HG02884 (cell line): ENCODE data around the gene POM121L2.

Source experiments
- ATAC-seq: cut with Tn5 transposase; IDR thresholded peaks from one replicate; pipeline ENCODE4 v1.9.1; 2021; ENCODE audit warnings: mild to moderate bottlenecking, moderate library complexity; ENCODE audit not compliant: unreplicated experiment

Gene POM121L2

DNA sequence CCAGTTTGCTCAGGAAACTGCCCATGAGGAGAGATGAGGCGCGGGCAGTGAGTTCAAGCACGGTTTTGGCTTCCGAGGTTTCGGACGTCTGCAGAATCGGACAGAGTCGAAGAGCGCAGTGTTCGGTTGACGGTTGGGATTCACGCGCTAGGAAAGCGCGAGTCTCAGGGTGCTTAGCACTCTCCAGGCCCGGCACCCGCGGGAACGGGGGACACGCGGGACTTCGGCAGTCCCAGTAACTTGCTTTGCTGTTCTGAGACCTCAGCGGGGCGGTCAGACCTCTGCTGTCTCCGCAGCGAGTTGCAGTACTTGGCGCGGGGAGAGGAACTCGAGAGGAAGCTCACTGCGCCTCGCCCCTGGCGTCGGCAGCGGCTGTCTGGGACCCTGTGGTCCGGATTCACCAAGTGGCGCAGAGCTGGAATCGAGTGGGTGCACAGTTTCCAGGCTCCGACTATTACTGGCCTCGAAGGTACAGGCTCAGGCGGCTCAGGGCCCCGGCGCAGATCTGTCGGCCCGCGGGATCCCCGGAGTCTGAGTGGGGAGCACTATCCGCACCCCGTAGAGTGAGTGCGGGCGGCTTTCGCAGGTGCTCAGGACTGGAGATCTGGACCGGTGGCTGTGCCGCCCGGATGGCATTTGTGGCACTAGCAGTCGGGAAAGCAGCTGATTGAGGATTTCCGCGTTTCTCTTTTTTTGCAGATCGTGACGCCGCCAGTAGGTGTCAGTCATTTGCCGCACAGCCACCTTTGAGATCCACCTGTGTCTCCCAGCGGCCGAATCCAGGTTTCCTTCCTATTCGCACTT is at the start of gene POM121L2:
TSS of gene POM121L2 (minus strand) at position 128 of the 804 bp plus-strand sequence. CDS start at position 25, 103 bp downstream.
- peak; percentile 80 for ATAC-seq

DNA sequence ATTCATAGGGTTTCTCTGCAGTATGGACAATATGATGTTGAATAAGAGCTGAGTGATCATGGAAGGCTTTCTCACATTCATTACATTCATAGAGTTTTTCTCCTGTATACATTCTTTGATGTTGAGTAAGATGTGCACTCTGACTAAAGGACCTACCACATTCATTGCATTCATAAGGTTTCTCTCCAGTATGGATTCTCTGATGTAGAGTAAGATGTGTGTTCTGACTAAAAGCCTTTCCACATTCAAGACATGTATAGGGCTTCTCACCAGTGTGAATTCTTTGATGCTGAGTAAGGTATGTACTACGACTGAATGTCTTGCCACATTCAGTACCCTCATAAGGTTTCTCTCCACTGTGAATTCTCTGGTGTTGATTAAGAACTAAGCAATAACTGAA is 47.2 kb upstream of the POM121L2 start:
- ATAC-seq: no peak

DNA sequence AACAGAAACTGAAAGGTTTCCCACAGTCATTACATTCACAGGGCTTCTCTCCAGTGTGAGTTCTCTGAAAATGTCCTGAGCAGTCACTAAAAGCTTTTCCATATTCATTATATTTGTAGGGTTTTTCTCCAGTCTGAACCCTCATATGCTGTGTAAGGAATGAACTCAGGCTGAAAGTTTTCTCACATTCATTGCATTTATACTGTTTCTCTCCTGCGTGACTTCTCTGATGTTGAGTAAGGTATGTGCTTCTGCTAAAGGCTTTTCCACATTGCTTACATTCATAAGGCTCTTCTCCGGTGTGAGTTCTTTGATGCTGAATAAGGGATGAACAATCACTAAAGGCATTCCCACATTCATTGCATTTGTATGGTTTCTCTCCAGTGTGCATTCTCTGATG is 46.7 kb upstream of the POM121L2 start:
- no peak for ATAC-seq

DNA sequence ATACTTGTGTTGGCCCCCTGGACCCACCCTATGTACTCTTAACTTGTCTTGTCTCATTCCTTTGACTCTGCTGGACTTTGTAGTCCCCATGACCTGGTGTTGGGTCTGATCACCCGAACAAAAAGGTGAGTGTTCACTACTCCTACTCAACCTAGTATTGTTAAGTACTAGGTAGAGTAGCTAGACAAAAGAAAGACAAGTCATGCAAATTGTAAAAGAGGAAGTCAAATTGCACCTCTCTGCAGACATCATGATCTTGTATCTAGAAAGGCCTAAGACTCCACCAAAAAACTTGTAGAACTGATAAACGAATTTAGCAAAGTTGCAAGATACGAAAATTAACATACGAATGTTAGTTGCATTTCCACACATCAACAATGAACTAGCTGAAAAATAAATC is 40.8 kb upstream of the POM121L2 start:
- no peak for ATAC-seq

DNA sequence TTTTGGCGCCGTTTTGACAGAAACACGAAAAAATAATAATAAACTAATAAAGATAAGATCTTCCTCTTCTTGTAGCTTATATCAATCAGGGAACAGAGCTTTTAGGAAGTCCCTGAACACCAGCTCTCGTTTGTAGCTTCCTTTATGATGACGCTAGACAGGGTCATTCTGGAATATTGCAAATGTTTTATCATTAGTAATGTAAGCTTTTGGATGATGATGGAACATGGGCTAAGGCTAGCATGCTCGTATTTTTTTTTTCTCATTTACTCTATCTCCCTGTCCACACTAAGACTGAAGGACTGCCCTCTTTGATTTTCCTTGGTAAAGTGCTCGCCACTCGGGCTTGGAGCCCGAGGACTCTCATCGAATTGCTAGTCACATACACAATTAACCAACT is 22.1 kb upstream of the POM121L2 start:
- no peak for ATAC-seq

DNA sequence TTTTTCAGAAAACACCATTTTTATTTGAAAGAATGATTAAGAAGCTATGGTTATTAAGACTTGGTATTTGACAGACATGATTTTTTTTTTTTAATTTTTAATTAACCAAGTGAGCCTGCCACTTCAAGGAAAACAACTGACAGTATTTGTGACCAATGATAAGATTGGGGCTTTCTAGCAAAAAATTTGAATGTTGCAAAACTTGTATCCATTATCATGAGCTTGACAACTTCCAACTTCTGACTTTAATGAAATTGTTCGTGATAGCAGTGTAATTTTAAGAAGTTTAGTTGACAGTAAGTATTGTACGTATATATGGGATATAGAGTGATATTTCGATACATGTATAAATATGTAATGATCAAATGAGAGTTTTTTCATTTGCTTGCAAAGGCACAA is 21.6 kb upstream of the POM121L2 start:
- no peak for ATAC-seq

DNA sequence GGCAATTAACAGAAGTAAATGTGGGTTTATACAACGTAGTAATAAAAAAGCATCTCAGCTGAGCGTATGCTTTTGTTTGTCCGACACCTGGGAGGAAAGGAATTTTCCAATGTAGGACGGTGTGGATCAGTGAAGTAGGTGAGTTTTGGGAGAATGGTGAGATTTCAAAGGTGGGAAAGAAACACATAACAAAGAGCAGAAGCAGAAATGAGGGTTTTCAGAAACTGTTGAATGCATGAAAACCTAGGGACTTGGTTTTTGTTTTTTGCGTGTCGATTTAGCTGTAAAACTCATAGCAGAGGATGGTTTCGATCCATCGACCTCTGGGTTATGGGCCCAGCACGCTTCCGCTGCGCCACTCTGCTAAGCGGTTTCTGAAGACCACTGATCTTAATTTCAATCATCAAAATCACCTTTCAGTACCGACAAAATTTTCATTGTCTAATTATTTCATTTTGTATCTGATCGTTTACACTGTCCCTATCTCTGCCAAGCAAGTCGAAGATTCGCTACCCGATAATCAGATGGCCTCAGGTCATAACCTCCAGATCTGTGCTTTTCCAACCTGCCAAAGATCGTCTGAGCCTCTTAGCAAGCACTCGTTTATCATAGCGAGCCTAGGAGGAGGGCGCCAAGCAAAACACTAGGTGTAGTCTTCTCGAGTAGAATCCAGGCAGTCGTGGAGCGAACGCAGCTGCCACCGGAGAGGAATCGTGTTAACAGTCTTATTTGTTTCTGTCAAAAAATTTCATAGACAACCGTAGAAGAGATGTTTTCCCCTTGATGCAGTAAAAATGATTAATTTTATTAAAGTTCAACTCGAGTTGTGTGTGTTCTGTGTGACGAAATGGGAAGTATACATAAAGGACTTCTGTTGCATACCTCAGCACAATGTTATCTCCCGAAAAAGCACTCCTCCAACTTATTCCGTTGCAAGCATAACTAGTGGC is 20.9 kb upstream of the POM121L2 start:
- no peak for ATAC-seq

DNA sequence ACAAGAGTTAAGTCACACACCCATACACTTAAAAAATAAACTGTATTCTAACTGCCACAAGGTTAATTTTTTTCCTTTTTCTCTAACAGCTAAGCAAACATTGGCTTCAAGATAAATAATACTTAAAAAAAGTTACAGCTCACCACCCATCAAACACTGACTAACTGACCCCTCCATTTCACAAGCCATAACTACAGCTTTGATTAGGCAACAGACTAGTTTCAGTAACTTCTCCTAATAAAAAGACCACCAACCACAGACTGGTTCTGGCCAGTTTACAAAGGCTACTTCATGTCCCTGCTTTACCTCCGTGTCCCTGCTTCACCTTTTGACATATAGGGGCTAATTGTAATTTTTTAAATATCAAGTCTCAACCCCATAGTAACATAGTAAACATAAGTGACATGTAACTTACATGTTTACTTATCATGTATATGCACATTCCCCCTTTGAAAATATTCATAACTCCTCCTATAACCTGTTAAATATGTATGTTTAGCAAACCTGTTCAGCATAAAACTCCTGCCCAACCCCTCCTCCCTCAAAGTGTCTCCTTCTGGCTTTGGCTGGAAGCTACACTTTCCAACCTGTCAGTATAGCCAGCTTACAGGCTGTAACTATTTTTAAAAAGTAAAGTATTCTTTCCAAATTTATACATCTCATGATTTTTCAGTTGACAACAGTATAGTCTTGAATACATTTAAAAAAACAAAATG is 15.1 kb upstream of the POM121L2 start:
- ATAC-seq: no peak

DNA sequence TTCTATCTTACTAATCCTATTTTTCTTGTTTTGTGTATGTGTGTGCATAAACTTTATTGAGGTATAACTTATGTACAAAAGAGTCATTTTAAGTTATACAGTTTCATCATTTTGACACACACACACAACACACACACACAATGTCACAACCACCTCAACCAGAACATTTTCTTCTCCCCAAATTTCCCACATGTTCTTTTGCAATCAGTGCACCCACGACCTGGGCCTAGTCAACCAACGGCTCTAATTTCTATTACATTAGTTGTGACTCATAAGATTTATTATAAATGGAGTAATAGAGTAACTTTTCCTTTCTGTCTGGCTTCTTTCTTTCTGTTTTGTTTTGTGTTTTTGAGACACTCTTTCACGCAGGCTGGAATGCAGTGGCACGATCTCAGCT is 9.8 kb upstream of the POM121L2 start:
- ATAC-seq: no peak

DNA sequence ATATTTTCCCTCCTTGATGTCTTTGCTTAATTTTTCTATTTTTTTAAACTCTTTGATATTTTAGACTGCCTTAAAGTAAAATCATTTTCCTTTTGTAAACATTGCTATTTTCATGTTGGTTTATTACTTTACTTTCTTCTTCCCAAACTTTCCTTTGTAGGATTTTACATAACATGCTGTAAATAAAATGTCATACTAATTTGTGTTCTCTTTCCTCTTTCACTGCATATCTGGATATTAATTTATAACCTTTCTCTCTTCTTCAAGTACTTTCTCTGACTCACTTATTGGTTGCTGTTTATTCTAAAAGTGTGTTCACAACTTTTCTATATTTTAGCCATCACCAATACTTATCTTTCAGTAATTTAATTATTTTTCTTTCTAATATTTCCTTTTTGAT is 9.3 kb upstream of the POM121L2 start:
- ATAC-seq: no peak

DNA sequence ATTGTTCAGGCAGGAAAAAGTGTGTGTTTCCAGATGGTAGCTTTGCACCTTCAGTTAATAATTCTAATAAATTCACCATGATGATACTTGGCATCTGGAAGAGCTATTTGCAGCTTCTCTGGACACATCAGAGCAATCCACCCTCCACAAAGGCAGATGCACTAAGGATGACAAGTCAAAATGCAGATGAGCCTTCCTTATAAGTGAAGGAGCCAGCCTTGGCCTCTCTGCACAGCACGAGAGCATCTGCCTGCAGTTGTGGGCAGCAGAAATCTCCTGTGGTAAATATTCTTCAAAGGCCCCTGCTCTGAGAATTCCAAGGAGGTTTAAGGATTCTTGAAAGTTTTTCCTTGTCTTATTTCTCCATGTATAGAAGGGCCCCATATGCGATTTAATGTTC is 6.9 kb upstream of the POM121L2 start:
- ATAC-seq: no peak

DNA sequence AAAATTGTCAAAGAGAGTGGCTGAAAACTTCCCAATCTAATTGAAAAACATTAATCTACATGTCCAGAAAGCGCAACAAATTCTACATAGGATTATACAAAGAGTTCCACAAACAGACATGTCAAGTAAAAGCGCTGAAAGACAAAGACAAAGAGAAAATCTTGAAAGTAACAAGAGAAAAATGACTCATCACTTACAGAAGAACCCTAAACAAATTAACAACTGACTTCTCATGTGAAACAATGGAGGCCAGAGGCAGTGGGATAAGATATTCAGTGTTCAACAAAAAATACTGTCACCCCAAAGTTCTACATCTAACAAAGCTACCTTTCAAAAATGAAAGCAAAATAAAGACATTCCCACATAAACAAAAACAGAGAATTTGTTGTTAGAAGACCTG is 2.0 kb upstream of the POM121L2 start:
- ATAC-seq: no peak

DNA sequence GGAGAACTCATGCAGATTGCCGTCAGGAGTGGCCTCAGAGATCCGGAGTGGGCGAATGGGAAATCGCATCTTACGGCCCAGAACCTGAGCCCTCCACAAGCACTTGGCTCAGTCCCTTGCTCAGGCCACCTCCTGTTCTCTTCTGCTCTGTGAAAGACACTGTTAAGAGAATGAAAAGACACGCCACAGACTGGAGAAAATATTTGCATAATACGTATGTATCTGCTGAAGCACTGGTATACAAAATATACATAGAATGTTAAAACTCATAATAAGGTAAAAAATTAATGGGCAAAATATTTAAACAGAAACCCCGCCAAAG is 838 bp upstream of the POM121L2 start:
- peak; percentile 31 for ATAC-seq

DNA sequence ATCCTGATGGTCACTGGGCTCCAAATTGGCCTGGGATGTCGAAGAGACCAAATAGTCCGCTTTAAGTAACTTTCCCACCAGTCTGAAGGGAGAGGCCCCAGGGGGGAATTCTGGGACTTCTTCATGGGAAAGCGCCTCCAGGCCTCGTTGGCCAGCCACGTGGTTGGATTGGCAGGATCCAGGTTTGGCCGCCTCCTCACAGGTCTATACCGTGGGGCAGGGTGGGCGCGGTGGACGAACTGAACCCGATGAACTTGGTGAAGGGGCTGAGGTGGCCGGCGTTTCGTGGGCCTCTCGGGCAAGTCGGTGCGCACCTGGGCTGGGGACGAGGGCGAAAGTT is 297 bp downstream of the POM121L2 start:
- ATAC-seq: no peak

DNA sequence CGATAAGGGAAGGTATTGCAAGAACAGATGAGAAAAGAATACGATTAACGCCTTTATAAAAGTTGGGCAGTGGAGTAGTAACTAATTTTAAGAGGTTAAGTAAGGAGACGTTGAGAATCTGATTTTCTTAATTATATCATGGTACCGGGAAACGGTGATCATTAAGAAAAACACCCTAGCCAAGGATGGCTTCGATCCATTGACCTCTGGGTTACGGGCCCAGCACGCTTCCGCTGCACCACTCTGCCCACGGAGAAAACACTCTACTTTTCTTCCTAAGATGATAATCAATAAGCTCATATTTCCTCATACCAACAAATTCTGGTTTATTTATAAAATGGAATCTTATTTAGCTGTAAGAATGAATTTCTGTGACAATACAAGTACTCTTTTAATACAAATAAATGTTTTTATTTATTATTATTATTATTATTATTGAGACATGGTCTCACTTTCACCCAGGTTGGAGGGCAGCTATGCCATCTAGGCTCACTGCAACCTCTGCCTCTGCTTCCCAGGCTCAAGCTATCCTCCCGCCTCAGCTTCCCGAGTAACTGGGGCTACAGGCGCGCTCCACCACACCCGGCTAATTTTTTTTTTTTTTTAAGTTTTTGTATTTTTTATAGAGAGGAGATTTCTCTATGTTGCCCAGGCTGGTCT is 8.3 kb downstream of the POM121L2 start:
- no peak for ATAC-seq

DNA sequence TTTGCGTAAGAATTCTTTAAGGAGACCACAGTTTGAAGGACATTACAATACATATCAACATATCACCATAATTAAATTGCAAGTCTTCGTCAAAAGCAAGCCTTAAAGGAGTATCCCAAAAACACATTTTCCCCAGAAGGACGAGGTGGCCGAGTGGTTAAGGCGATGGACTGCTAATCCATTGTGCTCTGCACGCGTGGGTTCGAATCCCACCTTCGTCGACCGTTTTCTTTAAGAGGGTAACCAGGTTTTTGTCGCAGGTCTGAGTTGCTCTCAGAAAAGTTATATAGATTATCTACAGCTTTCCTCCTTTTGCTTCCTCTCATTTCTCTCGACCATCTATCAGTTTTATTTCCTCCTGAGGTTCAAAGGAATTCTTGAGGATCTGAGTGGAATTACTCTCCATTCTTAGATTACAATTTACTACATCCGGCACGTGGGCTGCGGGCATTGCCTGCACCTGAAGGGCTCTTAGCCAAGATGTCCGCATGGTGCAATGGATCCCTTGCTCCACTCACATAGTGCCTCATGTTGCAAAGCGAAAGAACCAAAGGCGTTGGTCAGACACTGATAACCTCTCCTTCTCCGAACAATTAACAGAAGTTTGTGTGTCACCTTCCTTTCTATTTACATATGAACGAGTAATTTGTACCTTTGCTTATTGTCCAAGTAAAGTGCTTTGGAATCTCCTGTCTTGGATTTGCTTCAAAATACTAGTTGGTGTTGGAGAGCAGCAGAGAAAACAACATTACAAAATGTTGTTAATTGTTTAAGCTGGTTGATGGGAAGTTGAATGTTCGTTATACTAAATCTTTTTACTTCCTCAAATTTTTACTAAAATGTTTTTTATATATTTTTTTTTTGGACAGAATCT is 14.0 kb downstream of the POM121L2 start:
- ATAC-seq: no peak

DNA sequence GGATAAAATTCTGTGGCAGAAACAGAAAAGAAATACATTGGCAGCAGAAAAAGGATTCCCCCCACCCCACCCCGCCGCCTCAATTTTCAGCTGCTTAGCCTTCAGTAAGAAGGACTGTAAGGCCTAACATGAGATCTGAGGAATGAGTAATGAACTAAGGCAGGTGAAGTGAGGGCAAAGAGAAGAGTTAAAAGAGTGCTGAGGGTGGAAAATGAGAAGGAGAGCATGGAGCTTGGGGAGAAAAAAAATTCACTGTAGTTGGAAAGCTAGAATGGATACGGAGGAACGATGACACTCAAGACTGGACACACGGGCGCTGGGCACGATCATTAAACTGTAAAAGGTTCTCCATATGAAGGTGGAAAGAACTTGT is 14.6 kb downstream of the POM121L2 start:
- ATAC-seq: no peak

DNA sequence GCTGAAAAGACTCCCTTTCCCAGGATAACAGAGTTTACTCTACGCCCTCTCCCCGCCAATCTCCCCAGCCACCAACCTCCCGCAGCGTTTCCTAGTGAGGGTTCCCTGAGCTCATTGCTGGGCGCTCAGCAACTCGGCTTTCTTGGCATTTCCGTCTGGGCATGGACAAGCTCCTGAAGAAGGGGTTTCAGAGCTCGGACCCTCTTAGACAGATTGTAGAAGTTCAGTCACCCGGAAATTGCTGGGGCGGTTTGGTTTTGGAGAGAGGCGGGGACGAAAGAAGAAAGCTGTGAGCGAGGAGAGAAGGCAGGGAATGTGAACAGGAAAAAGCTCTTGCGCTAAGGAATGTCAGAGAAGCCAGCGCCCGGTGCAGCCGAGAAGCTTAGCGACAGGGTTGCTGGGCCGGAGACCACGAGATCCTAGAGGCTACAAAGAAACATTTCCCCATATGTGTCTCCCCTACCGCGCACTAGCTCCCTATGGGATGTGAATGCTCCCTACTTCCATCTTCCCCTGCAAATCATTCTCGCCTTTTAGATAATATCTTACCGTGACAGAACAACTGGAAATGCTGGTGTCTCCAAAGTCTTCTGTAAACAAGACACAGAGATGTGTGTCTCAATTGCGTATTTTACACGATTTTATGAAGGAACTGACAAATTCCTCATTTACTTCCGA is 15.8 kb downstream of the POM121L2 start:
- ATAC-seq: no peak

DNA sequence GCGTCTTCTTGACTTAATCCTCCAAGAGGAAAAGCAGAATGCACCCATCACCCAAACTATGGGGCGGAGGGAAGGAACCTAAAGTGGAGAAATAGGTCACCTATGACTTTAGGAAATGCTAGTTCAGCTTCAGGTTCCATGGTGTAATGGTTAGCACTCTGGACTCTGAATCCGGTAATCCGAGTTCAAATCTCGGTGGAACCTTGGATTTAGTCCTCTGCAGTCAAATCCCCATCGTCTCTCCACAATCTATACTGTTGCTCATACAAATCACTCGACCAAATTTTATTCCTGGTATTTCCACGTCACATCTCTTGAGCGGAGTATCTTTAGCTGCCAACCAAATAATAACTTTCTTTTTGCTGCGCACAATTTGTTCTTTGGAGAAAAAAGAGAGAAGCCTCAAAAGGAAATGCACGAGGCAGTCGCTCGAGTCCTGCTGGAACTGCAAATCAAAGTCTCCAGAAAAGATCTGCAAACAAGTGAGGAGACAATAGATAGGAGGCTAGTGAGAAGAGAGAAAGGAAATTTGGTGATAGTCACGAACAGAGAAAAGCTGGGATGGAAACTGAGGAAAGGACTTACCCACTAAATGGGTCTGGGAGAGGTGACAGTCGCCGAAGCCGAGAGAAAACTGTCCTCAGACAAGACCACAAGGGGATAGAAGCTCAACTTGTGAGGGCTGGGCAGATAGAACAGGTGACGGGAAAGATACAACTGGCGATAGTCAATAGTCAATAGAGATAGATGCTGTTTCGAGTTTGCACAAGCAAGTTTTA is 16.6 kb downstream of the POM121L2 start:
- ATAC-seq: no peak
